GM12801 (cell line): ENCODE data around the gene SPTLC3.

Experiments
- TF ChIP-seq, protein P1 (sequence below): IDR thresholded peaks from one replicate; pipeline ENCODE4 v1.5.1; 2011; ENCODE audit warnings: control low read depth; ENCODE audit not compliant: insufficient read length; ENCODE audit errors: extremely low read depth

The SPTLC3 gene

GRCh38 chr20:13117200-13117599 lies 108.4 kb downstream of the SPTLC3 start:
- TF ChIP-seq, protein P1, sequence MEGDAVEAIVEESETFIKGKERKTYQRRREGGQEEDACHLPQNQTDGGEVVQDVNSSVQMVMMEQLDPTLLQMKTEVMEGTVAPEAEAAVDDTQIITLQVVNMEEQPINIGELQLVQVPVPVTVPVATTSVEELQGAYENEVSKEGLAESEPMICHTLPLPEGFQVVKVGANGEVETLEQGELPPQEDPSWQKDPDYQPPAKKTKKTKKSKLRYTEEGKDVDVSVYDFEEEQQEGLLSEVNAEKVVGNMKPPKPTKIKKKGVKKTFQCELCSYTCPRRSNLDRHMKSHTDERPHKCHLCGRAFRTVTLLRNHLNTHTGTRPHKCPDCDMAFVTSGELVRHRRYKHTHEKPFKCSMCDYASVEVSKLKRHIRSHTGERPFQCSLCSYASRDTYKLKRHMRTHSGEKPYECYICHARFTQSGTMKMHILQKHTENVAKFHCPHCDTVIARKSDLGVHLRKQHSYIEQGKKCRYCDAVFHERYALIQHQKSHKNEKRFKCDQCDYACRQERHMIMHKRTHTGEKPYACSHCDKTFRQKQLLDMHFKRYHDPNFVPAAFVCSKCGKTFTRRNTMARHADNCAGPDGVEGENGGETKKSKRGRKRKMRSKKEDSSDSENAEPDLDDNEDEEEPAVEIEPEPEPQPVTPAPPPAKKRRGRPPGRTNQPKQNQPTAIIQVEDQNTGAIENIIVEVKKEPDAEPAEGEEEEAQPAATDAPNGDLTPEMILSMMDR = no peak

- TF ChIP-seq, protein P1 = no peak
Observed at GRCh38 chr20:13118676-13119075, 109.9 kb downstream of the SPTLC3 start.

- TF ChIP-seq, protein P1 = no peak
Observed at GRCh38 chr20:13119583-13119982, 110.8 kb downstream of the SPTLC3 start.

GRCh38 chr20:13120471-13120870 lies 111.7 kb downstream of the SPTLC3 start:
- TF ChIP-seq, protein P1 = no peak

- TF ChIP-seq, protein P1 = no peak
Observed at GRCh38 chr20:13121840-13122515, 113.2 kb downstream of the SPTLC3 start.

DNA sequence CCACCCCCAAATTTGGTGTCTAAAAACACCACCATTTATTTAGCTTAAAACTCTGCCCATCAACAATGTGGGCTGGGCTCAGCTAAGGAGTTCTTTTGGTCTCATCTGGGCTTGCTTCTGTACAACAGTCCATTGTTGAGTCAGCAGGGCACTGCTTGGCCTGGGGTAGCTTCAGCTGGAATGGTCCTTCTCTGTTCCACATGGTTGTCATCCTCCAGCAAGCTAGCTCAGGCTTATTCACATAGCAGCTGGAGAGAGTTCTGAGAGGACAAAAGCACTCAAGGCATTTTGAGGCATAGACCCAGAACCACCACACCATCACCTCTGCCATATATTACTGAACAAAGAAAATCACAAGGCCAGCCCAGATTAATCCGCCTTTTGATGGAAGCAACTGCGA lies 116.7 kb downstream of the SPTLC3 start:
- TF ChIP-seq, protein P1 = no peak

GRCh38 chr20:13128173-13128572 lies 119.4 kb downstream of the SPTLC3 start:
- TF ChIP-seq, protein P1 = no peak
